Endothelial cell of umbilical vein (primary cell): ENCODE measurements around the gene ARF6. TPM values are rescaled to one million over a fixed set of nuclear protein-coding genes. Genes with fewer than 3 reads are reported as not detected.

Experiments used
- BruUV-seq: library from RNA; stranded (reverse); fragments of 400-500 nt; replicated peaks from 2 replicates; lab custom pipeline; 2021; lab: Mats Ljungman, UMichigan
- CTCF ChIA-PET: fragments of 300-600, 350-600 bp; sonication (Branson Sonifier 250); formaldehyde crosslinking; loops from one replicate; lab custom pipeline; 2021; ENCODE audit warnings: antibody characterized with exemption, inconsistent platforms; lab: Charles Lee
- POLR2A ChIA-PET: fragments of 300-600, 350-600 bp; sonication (Branson Sonifier 250); formaldehyde crosslinking; loops from one replicate; lab custom pipeline; 2021; ENCODE audit warnings: antibody characterized with exemption, inconsistent platforms; lab: Charles Lee
- DNase-seq: peaks from one replicate; pipeline ENCODE4 v3.0.0-alpha.2; 2011; ENCODE audit warnings: low read depth, low spot score
- FAIRE-seq: peaks from 2 replicates; lab custom pipeline; 2011; peaks lifted over from hg19 to GRCh38; lab: Jason Lieb, UNC
- H2AFZ ChIP-seq: 2 replicates; pipeline ENCODE4 v1.6.0; 2012; ENCODE audit warnings: low read depth, low read length, control low read depth, inconsistent platforms
- H3K27ac ChIP-seq: 2 replicates; pipeline ENCODE4 v1.5.1; 2011; ENCODE audit warnings: low read depth, mild to moderate bottlenecking, control low read depth, low read length, moderate library complexity; ENCODE audit not compliant: insufficient read depth
- H3K27me3 ChIP-seq, 2 experiments: 2 replicates each; pipeline versions ENCODE4 v1.6.0 to v1.6.1; 2011; ENCODE audit warnings: low read length in 2 of 2, mixed read lengths in 1 of 2; ENCODE audit not compliant: control insufficient read depth in 2 of 2, insufficient read depth in 2 of 2
- H3K36me3 ChIP-seq, 2 experiments: 2 replicates in 1 of 2; 3 replicates in 1 of 2; pipeline ENCODE4 v1.5.1; 2011; ENCODE audit warnings: low read length in 2 of 2, mild to moderate bottlenecking in 1 of 2, moderate library complexity in 1 of 2; ENCODE audit not compliant: control insufficient read depth in 2 of 2, insufficient read depth in 2 of 2; ENCODE audit errors: extremely low read depth in 1 of 2
- H3K4me1 ChIP-seq: 3 replicates; pipeline ENCODE4 v1.5.1; 2011; ENCODE audit warnings: mild to moderate bottlenecking, low read length; ENCODE audit not compliant: control insufficient read depth, insufficient read depth; ENCODE audit errors: extremely low read depth
- H3K4me2 ChIP-seq: 2 replicates; pipeline ENCODE4 v1.6.1; 2011; ENCODE audit warnings: low read length, control low read depth, mixed read lengths; ENCODE audit not compliant: insufficient read depth
- H3K4me3 ChIP-seq, 3 experiments: fragments of 200-600 bp in 1 of 3; sonication (generic), shearing (Covaris generic) in 1 of 3; replicated peaks in 1 of 3; 2 replicates each; pipeline ENCODE4 v1.5.1; 2011 to 2016; ENCODE audit warnings: control low read depth in 3 of 3, low read length in 3 of 3, mild to moderate bottlenecking in 2 of 3, inconsistent platforms in 1 of 3, low read depth in 1 of 3, moderate library complexity in 1 of 3; ENCODE audit not compliant: insufficient read depth in 1 of 3
- H3K79me2 ChIP-seq: 2 replicates; pipeline ENCODE4 v1.6.0; 2012; ENCODE audit warnings: low read length, inconsistent platforms; ENCODE audit not compliant: control insufficient read depth, insufficient read depth
- H3K9ac ChIP-seq: replicated peaks from 2 replicates; pipeline ENCODE3; 2011; ENCODE audit warnings: low read length, control low read depth; ENCODE audit not compliant: insufficient read depth; ENCODE audit errors: extremely low read depth
- H3K9me1 ChIP-seq: replicated peaks from 3 replicates; pipeline ENCODE4 v1.6.0; 2011; ENCODE audit warnings: mild to moderate bottlenecking, low read length; ENCODE audit not compliant: control insufficient read depth, insufficient read depth; ENCODE audit errors: extremely low read depth
- H3K9me3 ChIP-seq: replicated peaks from 2 replicates; pipeline ENCODE4 v1.5.1; 2012; ENCODE audit warnings: low read length, inconsistent platforms; ENCODE audit not compliant: control insufficient read depth, insufficient read depth
- H4K20me1 ChIP-seq: replicated peaks from 2 replicates; pipeline ENCODE3; 2011; ENCODE audit warnings: mild to moderate bottlenecking, low read length; ENCODE audit not compliant: control insufficient read depth, insufficient read depth; ENCODE audit errors: extremely low read depth
- EZH2 ChIP-seq: IDR thresholded peaks from 2 replicates; pipeline ENCODE4 v1.6.1; 2012; ENCODE audit warnings: borderline replicate concordance, low read depth, mild to moderate bottlenecking, moderate library complexity, low read length, inconsistent platforms; ENCODE audit not compliant: severe bottlenecking
- FOS ChIP-seq: IDR thresholded peaks from 2 replicates; pipeline ENCODE4 v1.6.1; 2011; ENCODE audit warnings: mild to moderate bottlenecking, low read length, moderate library complexity, borderline replicate concordance; ENCODE audit not compliant: insufficient read depth
- JUN ChIP-seq: IDR thresholded peaks from 2 replicates; pipeline ENCODE4 v1.6.1; 2011; ENCODE audit warnings: borderline replicate concordance, low read depth; ENCODE audit not compliant: insufficient read length, insufficient read depth
- MYC ChIP-seq: IDR thresholded peaks from one replicate; pipeline ENCODE4 v1.6.1; 2011; ENCODE audit warnings: mild to moderate bottlenecking, low read depth, low read length
- POLR2A ChIP-seq: IDR thresholded peaks from 2 replicates; pipeline ENCODE4 v1.6.1; 2012; ENCODE audit warnings: low read depth, mild to moderate bottlenecking, control low read depth, low read length
- POLR2AphosphoS5 ChIP-seq: IDR thresholded peaks from 2 replicates; pipeline ENCODE4 v1.6.1; 2012; ENCODE audit warnings: low read depth, mild to moderate bottlenecking, control low read depth, low read length, moderate library complexity; ENCODE audit not compliant: insufficient read depth
- dilution Hi-C: fragments of 300-500 bp; cut with MboI; formaldehyde crosslinking; loops from one replicate; pipeline ENCODE4 v1.15.0; 2019; ENCODE audit warnings: low sequenced_read_pairs; ENCODE audit not compliant: extremely low pct_ligation_motif_present
- intact Hi-C: fragments of 100-400 bp; cut with micrococcal nuclease; formaldehyde crosslinking; loops from one replicate; pipeline ENCODE4 v1.10.0; 2022
- polyA plus RNA-seq, 4 experiments: library from polyadenylated mRNA; depleted of rRNA in 3 of 4; stranded (reverse) in 3 of 4; unstranded in 1 of 4; fragments of >200 nt; gene quantifications; 2 replicates each; pipeline versions ENCODE4 v1.2.1 to v1.2.3, GENCODE V29; 2011 to 2012; ENCODE audit warnings: missing spikeins in 1 of 4
- total RNA-seq: library from RNA; stranded (reverse); gene quantifications from 2 replicates; pipeline ENCODE4 v1.2.3, GENCODE V29; 2021
- TF ChIP-seq, protein P1 (sequence below), 2 donors: IDR thresholded peaks; 1 replicate in 1 of 2; 2 replicates in 1 of 2; pipeline ENCODE4 v1.5.1; 2011; ENCODE audit warnings: low read length in 2 of 2, mild to moderate bottlenecking in 2 of 2, moderate library complexity in 2 of 2, control low read depth in 1 of 2, inconsistent platforms in 1 of 2, low read depth in 1 of 2; ENCODE audit not compliant: insufficient read depth in 1 of 2; ENCODE audit errors: extremely low read depth in 1 of 2
- TF ChIP-seq, protein P2 (sequence below): IDR thresholded peaks from 2 replicates; pipeline ENCODE4 v1.6.1; 2011; ENCODE audit not compliant: insufficient read depth, insufficient read length

The ARF6 gene
- total and polyA plus RNA-seq, 2 donors (not counting 3 experiments of a cell fraction or from before 2014, with no cell fraction given), result 21.7 to 73.6 TPM

- no peak for FAIRE-seq
- Histone ChIP-seq H2AFZ (no peak overlapping the region), H3K9me1 (no peaks in the 10 kb centered on the region), H3K4me2 (no peak overlapping the region), H3K4me1 (peaks cover 9% of the 10 kb centered on the region), H3K27ac (no peak overlapping the region), H3K9me3 (no peaks in the 10 kb centered on the region), H3K4me3 (no peak overlapping the region), H3K79me2 (peaks cover 2% of the 10 kb centered on the region), H4K20me1 (no peaks in the 10 kb centered on the region), H3K36me3 (no peaks in the 10 kb centered on the region), H3K9ac (no peak overlapping the region), H3K27me3 (no peaks in the 10 kb centered on the region)
- TF ChIP-seq POLR2A, result no peak
- TF ChIP-seq, protein P1, sequence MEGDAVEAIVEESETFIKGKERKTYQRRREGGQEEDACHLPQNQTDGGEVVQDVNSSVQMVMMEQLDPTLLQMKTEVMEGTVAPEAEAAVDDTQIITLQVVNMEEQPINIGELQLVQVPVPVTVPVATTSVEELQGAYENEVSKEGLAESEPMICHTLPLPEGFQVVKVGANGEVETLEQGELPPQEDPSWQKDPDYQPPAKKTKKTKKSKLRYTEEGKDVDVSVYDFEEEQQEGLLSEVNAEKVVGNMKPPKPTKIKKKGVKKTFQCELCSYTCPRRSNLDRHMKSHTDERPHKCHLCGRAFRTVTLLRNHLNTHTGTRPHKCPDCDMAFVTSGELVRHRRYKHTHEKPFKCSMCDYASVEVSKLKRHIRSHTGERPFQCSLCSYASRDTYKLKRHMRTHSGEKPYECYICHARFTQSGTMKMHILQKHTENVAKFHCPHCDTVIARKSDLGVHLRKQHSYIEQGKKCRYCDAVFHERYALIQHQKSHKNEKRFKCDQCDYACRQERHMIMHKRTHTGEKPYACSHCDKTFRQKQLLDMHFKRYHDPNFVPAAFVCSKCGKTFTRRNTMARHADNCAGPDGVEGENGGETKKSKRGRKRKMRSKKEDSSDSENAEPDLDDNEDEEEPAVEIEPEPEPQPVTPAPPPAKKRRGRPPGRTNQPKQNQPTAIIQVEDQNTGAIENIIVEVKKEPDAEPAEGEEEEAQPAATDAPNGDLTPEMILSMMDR (IDR thresholded peaks at IDR 0.05; ENCODE audit: extremely low read depth in 1 of 2, insufficient read depth in 1 of 2, low read depth in 1 of 2, low read length in 2 of 2), result no peak
- no peak for TF ChIP-seq POLR2AphosphoS5
- TF ChIP-seq JUN, result no peak
- no peak for TF ChIP-seq MYC
- TF ChIP-seq, protein P2, sequence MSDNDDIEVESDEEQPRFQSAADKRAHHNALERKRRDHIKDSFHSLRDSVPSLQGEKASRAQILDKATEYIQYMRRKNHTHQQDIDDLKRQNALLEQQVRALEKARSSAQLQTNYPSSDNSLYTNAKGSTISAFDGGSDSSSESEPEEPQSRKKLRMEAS, result no peak
- TF ChIP-seq EZH2, result no peak
- TF ChIP-seq FOS, result no peak
- intact Hi-C loops (no loop called here), dilution Hi-C loops (no loop called here)
- no peak for DNase-seq
- ChIA-PET POLR2A (no interaction called here), CTCF (interaction anchor here (0.6 to 1.3 kb wide), 2 partner anchors 247 to 275 kb away, joined by 3 to 4 read pairs; no protein-coding TSS in a partner anchor)
- no TSS peak for BruUV-seq
These were observed 35.4 kb upstream of the ARF6 start for GRCh38 chr14:49857427-49858003.
